Measurements from ENCODE around the gene PRLHR. TPM values are rescaled to one million over a fixed set of nuclear protein-coding genes. Genes with fewer than 3 reads are reported as not detected.
"Not testable (repeated sequence)": the region's sequence is repeated elsewhere in the genome, so short reads cannot be mapped to it uniquely, and the experiment has no call there.

Gene PRLHR
- not detected for total RNA-seq

DNA sequence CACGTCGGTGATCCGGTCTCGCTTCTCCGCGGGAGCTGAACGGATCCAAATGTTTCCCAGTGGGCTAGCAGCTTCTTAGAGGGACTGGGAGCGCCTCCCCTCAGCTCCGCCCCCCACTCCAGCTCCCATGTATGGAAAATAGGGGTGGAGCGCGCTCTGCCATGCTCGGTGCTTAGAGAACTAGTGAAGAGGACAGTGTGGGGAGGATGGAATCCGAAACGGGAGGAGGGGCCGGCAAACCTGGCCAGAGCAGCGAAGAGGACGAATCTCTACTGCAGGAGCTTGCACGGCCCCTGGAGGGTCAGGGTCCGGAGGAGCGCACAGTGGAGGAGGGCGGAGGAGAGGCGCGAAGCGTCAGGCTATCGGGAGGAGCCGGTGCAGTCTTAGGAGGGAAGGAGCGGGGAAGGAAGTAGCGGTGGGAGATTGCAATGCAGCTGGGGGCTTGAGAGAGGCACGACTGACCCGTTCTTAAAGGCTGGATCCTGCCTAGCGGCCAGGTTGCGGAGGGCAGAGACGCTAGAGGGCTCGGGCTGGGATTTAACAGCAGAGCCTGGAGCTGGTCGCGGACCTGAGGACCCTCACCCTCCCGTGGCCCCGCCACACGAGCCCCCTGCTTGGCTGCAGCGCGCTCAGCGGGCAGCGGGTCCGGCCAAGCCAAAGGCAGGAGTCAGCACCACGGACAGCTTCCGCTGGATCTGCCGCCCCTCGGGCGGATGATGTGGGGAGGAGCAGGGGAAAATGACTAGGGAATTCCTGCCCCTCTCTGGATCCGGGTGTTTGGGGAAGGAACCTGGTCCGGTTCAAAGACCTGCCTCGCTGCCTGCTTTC is at the start of gene PRLHR:
PRLHR (minus strand) TSS at position 51 of the 828 bp plus-strand sequence. CDS start 404 bp downstream, outside the sequence.
- Mint-ChIP-seq H3K4me3 (no peak within 1 kb of the TSS), H3K27ac (no peak within 1 kb of the TSS), H3K27me3 (peaks cover 57% of the 10 kb centered on the region), H3K4me1 (no peaks in the 10 kb centered on the region), H3K9me3 (ENCODE audit: low read depth) (peaks cover 3% of the 10 kb centered on the region), H3K36me3 (peaks cover 8% of the 10 kb centered on the region)
- no peak for ATAC-seq
- no peak for DNase-seq
- CTCF ChIA-PET: interaction anchor here (2.6 kb wide), 1 partner anchor 26 kb away, joined by 8 read pairs; no protein-coding TSS in a partner anchor

DNA sequence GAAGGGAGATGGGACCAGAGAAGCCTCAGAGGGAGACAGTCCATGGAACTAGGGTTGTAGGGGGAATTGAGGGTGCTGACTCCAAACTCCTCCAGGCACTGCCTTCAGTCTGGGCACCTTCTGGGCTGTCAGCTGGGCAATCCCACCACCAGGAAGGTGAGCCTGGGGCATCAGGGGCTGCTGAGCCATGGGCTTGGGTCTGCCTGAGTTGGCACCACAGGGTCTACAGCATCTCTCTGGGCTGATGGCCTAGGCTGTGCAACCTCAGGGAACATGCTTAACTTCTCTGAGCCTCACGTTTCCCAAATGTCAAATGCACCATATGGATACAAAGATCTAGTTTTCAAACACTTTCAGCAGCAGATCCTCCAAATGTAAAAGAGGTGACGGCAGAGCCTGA is 46.8 kb upstream of the PRLHR start:
- Mint-ChIP-seq H3K27me3 (peaks cover 26% of the 10 kb centered on the region), H3K9me3 (ENCODE audit: low read depth) (peaks cover 6% of the 10 kb centered on the region), H3K4me1 (no peaks in the 10 kb centered on the region), H3K27ac (no peak overlapping the region), H3K36me3 (no peaks in the 10 kb centered on the region), H3K4me3 (no peak overlapping the region)
- no peak for ATAC-seq
- no peak for DNase-seq
- CTCF ChIA-PET: no interaction called here

DNA sequence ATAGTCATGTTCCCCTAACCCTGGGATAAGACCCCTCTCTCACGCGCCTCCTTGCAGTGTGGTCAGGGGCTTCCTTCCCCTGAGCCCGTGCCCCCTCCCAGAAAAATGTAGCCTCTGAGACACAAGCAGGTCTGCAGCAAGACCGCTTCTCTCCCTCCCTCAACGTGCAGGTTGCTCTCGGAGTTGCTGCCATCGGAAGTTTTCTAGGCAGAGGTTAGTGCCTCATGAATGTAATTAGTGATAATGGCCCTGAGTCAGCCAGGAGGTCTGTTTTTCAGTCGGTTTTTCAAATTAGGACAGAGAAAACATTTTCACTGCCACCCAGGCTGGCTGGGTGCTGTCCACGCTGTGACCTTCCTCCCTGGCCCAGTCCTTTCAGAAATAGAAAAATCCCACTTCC is 43.2 kb upstream of the PRLHR start:
- no peaks in the 10 kb centered on the region for H3K27me3 Mint-ChIP-seq
- DNase-seq (no peak), ATAC-seq (no peak)
- H3K4me3 Mint-ChIP-seq: no peak overlapping the region
- CTCF ChIA-PET: no interaction called here
- H3K36me3 Mint-ChIP-seq: no peaks in the 10 kb centered on the region
- no peaks in the 10 kb centered on the region for H3K4me1 Mint-ChIP-seq
- peaks cover 6% of the 10 kb centered on the region for H3K9me3 Mint-ChIP-seq (ENCODE audit: low read depth)
- no peak overlapping the region for H3K27ac Mint-ChIP-seq

- H3K36me3 Mint-ChIP-seq: no peaks in the 10 kb centered on the region
- no peaks in the 10 kb centered on the region for H3K27me3 Mint-ChIP-seq
- no peaks in the 10 kb centered on the region for H3K4me1 Mint-ChIP-seq
- DNase-seq: no peak
- peaks cover 6% of the 10 kb centered on the region for H3K9me3 Mint-ChIP-seq (ENCODE audit: low read depth)
- no peak for ATAC-seq
- H3K4me3 Mint-ChIP-seq: no peak overlapping the region
- H3K27ac Mint-ChIP-seq: no peak overlapping the region
- CTCF ChIA-PET: no interaction called here
These were observed 40.4 kb upstream of the PRLHR start for GRCh38 chr10:118635674-118636402.

GRCh38 chr10:118633786-118634185 is 38.3 kb upstream of the PRLHR start:
- DNase-seq (no peak), ATAC-seq (no peak)
- CTCF ChIA-PET: no interaction called here
- Mint-ChIP-seq H3K36me3 (no peaks in the 10 kb centered on the region), H3K27me3 (peaks cover 4% of the 10 kb centered on the region), H3K4me1 (no peaks in the 10 kb centered on the region), H3K4me3 (no peak overlapping the region), H3K27ac (no peak overlapping the region), H3K9me3 (ENCODE audit: low read depth) (no peaks in the 10 kb centered on the region)

- ATAC-seq: no peak
- Mint-ChIP-seq H3K27ac (no peak overlapping the region), H3K4me3 (no peak overlapping the region), H3K27me3 (peaks cover 6% of the 10 kb centered on the region), H3K36me3 (no peaks in the 10 kb centered on the region), H3K9me3 (ENCODE audit: low read depth) (no peaks in the 10 kb centered on the region), H3K4me1 (no peaks in the 10 kb centered on the region)
- DNase-seq: no peak
- CTCF ChIA-PET: no interaction called here
These were observed 33.8 kb upstream of the PRLHR start for GRCh38 chr10:118629211-118629610.

DNA sequence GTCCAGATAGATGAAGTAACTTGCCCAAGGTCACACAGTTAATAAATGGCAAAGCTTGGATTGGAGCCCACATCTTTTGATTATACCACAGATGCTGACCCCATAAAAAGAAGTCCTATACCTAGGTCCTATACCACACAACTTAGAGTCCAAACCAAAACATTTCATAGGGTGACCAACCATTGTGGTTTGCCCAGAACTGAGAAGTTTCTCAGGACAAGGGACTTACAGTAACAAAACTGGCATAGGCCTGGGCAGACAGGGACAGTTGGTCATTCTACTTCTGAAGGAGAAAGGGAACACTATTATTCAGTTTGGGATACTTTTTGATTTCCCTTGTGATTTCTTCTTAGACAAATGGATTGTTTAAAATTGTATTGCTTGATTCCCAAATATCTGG is 32.9 kb upstream of the PRLHR start:
- Mint-ChIP-seq H3K4me1 (no peaks in the 10 kb centered on the region), H3K27me3 (peaks cover 6% of the 10 kb centered on the region), H3K27ac (no peak overlapping the region), H3K36me3 (no peaks in the 10 kb centered on the region), H3K9me3 (ENCODE audit: low read depth) (no peaks in the 10 kb centered on the region), H3K4me3 (no peak overlapping the region)
- ATAC-seq: no peak
- CTCF ChIA-PET: no interaction called here
- no peak for DNase-seq

GRCh38 chr10:118626953-118627352 is 31.5 kb upstream of the PRLHR start:
- Mint-ChIP-seq H3K4me1 (no peaks in the 10 kb centered on the region), H3K27me3 (peaks cover 9% of the 10 kb centered on the region), H3K9me3 (ENCODE audit: low read depth) (no peaks in the 10 kb centered on the region), H3K27ac (no peak overlapping the region), H3K36me3 (no peaks in the 10 kb centered on the region), H3K4me3 (no peak overlapping the region)
- no peak for ATAC-seq
- DNase-seq: no peak
- CTCF ChIA-PET: interaction anchor here (1.0 kb wide), 2 partner anchors 30 to 93 kb away, joined by 3 read pairs; no protein-coding TSS in a partner anchor

- no peaks in the 10 kb centered on the region for H3K9me3 Mint-ChIP-seq (ENCODE audit: low read depth)
- no peaks in the 10 kb centered on the region for H3K36me3 Mint-ChIP-seq
- DNase-seq (no peak), ATAC-seq (no peak)
- peaks cover 4% of the 10 kb centered on the region for H3K4me1 Mint-ChIP-seq
- CTCF ChIA-PET: no interaction called here
- H3K27me3 Mint-ChIP-seq: peaks cover 9% of the 10 kb centered on the region
- H3K4me3 Mint-ChIP-seq: no peak overlapping the region
- H3K27ac Mint-ChIP-seq: no peak overlapping the region
These were observed 30.1 kb upstream of the PRLHR start for GRCh38 chr10:118625504-118625903.

DNA sequence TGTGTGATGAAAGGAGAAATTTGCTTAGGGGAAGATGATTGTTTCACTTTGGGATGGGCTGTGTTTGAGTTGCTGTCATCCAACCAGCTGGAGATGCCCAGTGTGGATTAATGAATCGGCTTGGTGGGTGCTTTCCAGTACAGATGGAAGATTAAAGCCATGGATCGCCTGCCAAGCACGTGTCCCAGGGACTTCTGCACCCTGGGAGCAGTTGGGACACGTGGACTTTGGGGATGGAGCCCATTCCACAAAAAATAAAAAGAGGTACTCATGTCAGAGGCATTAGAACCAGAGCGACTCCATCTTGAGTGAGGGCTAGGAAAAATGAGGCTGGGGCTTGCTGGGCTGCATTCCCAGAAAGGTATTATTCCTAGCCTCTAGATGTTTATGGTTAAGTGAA is 29.3 kb upstream of the PRLHR start:
- Mint-ChIP-seq H3K4me3 (no peak overlapping the region), H3K27me3 (peaks cover 8% of the 10 kb centered on the region), H3K4me1 (peaks cover 4% of the 10 kb centered on the region), H3K9me3 (ENCODE audit: low read depth) (no peaks in the 10 kb centered on the region), H3K36me3 (no peaks in the 10 kb centered on the region), H3K27ac (no peak overlapping the region)
- no peak for DNase-seq
- ATAC-seq: no peak
- CTCF ChIA-PET: no interaction called here

GRCh38 chr10:118621304-118621942 is 26.0 kb upstream of the PRLHR start:
- H3K36me3 Mint-ChIP-seq: no peaks in the 10 kb centered on the region
- DNase-seq (no peak), ATAC-seq (no peak)
- H3K4me3 Mint-ChIP-seq: no peak overlapping the region
- peaks cover 8% of the 10 kb centered on the region for H3K27me3 Mint-ChIP-seq
- H3K4me1 Mint-ChIP-seq: peaks cover 4% of the 10 kb centered on the region
- CTCF ChIA-PET: interaction anchor here (1.0 kb wide), 1 partner anchor 11 kb away, joined by 3 read pairs; no protein-coding TSS in a partner anchor
- H3K27ac Mint-ChIP-seq: no peak overlapping the region
- no peaks in the 10 kb centered on the region for H3K9me3 Mint-ChIP-seq (ENCODE audit: low read depth)

DNA sequence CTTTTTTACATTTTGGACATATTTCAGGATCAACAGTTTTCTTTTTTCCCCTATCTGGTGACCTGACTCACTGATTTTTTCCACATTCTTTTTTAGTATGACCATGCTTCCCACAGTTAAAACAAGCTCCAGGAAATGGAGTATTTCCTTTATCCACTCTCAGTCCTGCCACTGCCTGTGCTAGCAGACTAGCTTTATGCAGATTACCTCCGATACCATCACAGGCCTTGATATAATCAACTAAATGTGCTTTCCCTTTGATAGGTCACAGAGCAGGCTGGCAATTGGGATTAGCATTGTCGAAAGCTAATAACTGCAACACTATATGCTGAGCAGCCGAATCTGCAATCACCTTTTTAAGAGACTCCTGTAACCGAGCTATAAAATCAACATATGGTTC is 18.4 kb upstream of the PRLHR start:
- ATAC-seq; H3K36me3 Mint-ChIP-seq; DNase-seq; H3K4me1 Mint-ChIP-seq; CTCF ChIA-PET; H3K9me3 Mint-ChIP-seq (ENCODE audit: low read depth); H3K27ac Mint-ChIP-seq; H3K4me3 Mint-ChIP-seq: not testable (repeated sequence)
- H3K27me3 Mint-ChIP-seq: peaks cover 15% of the 10 kb centered on the region

- Mint-ChIP-seq H3K4me3 (no peak overlapping the region), H3K27me3 (peaks cover 13% of the 10 kb centered on the region), H3K9me3 (ENCODE audit: low read depth) (peaks cover 4% of the 10 kb centered on the region), H3K36me3 (no peaks in the 10 kb centered on the region), H3K4me1 (no peaks in the 10 kb centered on the region), H3K27ac (no peak overlapping the region)
- CTCF ChIA-PET: no interaction called here
- DNase-seq (no peak), ATAC-seq (no peak)
These were observed 15.1 kb upstream of the PRLHR start for GRCh38 chr10:118610577-118610976.

All from activated CD8-positive, alpha-beta memory T cell treated with anti-CD3 and anti-CD28 coated beads, Interleukin-2, amount 10 ng/mL, durations not matched to agents 7 days and 5 days (primary cell).